SK-N-MC (cell line): ENCODE measurements around the gene HNRNPC.

Experiments
- EZH2 ChIP-seq: fragments of 200-600 bp; sonication (generic); IDR thresholded peaks from one replicate; pipeline ENCODE4 v1.6.1; 2017; ENCODE audit warnings: antibody characterized with exemption
- FOXP2 ChIP-seq: optimal IDR thresholded peaks from 2 replicates; pipeline ENCODE3; 2011; ENCODE audit warnings: mild to moderate bottlenecking, moderate library complexity; ENCODE audit not compliant: insufficient read depth; ENCODE audit errors: extremely low read length, control extremely low read depth

DNA sequence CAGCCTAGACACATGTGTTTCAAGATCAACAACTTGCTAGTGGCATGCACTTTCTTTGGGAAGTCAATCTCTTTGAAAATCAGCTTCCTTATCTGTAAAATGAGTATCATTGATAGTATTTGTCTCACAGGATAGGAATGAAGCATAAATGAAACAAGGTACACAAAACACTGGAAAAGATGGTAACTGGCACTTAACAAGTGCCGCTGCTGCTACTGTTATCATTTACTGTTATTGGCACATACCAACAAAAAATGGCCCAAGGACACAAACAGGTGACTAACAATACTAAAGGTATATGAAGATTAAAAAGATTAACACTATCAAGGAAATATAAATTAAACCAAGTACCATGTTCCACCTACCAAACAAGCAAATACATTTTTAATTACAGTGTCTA is 20.9 kb downstream of the HNRNPC start:
- TF ChIP-seq FOXP2 (no peak), EZH2 (no peak)
